ENCODE data around the gene SFSWAP.

- TF ChIP-seq POLR2A (IDR thresholded peaks at IDR 0.05): no peak
- TF ChIP-seq, protein P1, sequence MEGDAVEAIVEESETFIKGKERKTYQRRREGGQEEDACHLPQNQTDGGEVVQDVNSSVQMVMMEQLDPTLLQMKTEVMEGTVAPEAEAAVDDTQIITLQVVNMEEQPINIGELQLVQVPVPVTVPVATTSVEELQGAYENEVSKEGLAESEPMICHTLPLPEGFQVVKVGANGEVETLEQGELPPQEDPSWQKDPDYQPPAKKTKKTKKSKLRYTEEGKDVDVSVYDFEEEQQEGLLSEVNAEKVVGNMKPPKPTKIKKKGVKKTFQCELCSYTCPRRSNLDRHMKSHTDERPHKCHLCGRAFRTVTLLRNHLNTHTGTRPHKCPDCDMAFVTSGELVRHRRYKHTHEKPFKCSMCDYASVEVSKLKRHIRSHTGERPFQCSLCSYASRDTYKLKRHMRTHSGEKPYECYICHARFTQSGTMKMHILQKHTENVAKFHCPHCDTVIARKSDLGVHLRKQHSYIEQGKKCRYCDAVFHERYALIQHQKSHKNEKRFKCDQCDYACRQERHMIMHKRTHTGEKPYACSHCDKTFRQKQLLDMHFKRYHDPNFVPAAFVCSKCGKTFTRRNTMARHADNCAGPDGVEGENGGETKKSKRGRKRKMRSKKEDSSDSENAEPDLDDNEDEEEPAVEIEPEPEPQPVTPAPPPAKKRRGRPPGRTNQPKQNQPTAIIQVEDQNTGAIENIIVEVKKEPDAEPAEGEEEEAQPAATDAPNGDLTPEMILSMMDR (IDR thresholded peaks at IDR 0.05): no peak
Measured at GRCh38 chr12:131736446-131737149, 25.7 kb downstream of the SFSWAP start.

All from tibial nerve (tissue), 3 donors.